H9 (cell line): ENCODE measurements around the gene ADGRD1. TPM values are rescaled to one million over a fixed set of nuclear protein-coding genes. Genes with fewer than 3 reads are reported as not detected.

Experiments
- DNase-seq: peaks from one replicate; pipeline ENCODE4 v3.0.0-alpha.2; 2017
- H2AFZ ChIP-seq: one replicate; pipeline ENCODE4 v1.6.1; 2013; ENCODE audit warnings: mild to moderate bottlenecking, low read length, control low read depth, moderate library complexity
- H2AK5ac ChIP-seq: 2 replicates; pipeline ENCODE4 v1.6.1; 2013; ENCODE audit warnings: low read length, control low read depth, mixed read lengths; ENCODE audit not compliant: insufficient read length
- H2BK120ac ChIP-seq: one replicate; pipeline ENCODE4 v1.6.1; 2013; ENCODE audit warnings: low read depth, mild to moderate bottlenecking, low read length, control low read depth, inconsistent platforms; ENCODE audit not compliant: poor library complexity, severe bottlenecking
- H2BK12ac ChIP-seq: 2 replicates; pipeline ENCODE4 v1.6.1; 2013; ENCODE audit warnings: low read length, control low read depth, mixed read lengths, low read depth; ENCODE audit not compliant: insufficient read length
- H2BK15ac ChIP-seq: 2 replicates; pipeline ENCODE4 v1.6.1; 2013; ENCODE audit warnings: low read depth, low read length, control low read depth
- H2BK20ac ChIP-seq: one replicate; pipeline ENCODE4 v1.6.1; 2013; ENCODE audit warnings: low read depth, mild to moderate bottlenecking, low read length, control low read depth, inconsistent platforms; ENCODE audit not compliant: poor library complexity, severe bottlenecking
- H2BK5ac ChIP-seq: 2 replicates; pipeline ENCODE4 v1.6.1; 2013; ENCODE audit warnings: low read length, control low read depth, mixed read lengths; ENCODE audit not compliant: insufficient read length
- H3K14ac ChIP-seq: 2 replicates; pipeline ENCODE4 v1.6.1; 2013; ENCODE audit warnings: low read length, control low read depth; ENCODE audit not compliant: insufficient read depth
- H3K18ac ChIP-seq: 2 replicates; pipeline ENCODE4 v1.6.1; 2013; ENCODE audit warnings: low read depth, mild to moderate bottlenecking, mixed read lengths, low read length, control low read depth; ENCODE audit not compliant: insufficient read length
- H3K23ac ChIP-seq: 2 replicates; pipeline ENCODE4 v1.6.1; 2013; ENCODE audit warnings: low read length, control low read depth, mixed read lengths, low read depth; ENCODE audit not compliant: insufficient read length
- H3K23me2 ChIP-seq: 2 replicates; pipeline ENCODE4 v1.6.1; 2013; ENCODE audit warnings: low read depth, mild to moderate bottlenecking, mixed read lengths, low read length, control low read depth; ENCODE audit not compliant: insufficient read length, poor library complexity, severe bottlenecking
- H3K27ac ChIP-seq: 2 replicates; pipeline ENCODE4 v1.5.1; 2013; ENCODE audit warnings: low read length, control low read depth, mixed read lengths, low read depth; ENCODE audit not compliant: insufficient read length
- H3K27me3 ChIP-seq: 2 replicates; pipeline ENCODE4 v1.6.1; 2013; ENCODE audit warnings: low read length, control low read depth, inconsistent platforms; ENCODE audit not compliant: insufficient read depth
- H3K4ac ChIP-seq: 2 replicates; pipeline ENCODE4 v1.6.1; 2013; ENCODE audit warnings: low read depth, mild to moderate bottlenecking, control low read depth, inconsistent platforms, low read length, moderate library complexity
- H3K4me1 ChIP-seq: 2 replicates; pipeline ENCODE4 v1.6.1; 2013; ENCODE audit warnings: low read length, control low read depth, inconsistent platforms; ENCODE audit not compliant: insufficient read depth
- H3K4me2 ChIP-seq: 2 replicates; pipeline ENCODE4 v1.6.1; 2013; ENCODE audit warnings: low read length, control low read depth, mixed read lengths; ENCODE audit not compliant: insufficient read length, insufficient read depth
- H3K56ac ChIP-seq: 2 replicates; pipeline ENCODE4 v1.6.1; 2013; ENCODE audit warnings: low read depth, mild to moderate bottlenecking, mixed read lengths, low read length, control low read depth; ENCODE audit not compliant: insufficient read length
- H3K79me1 ChIP-seq: 2 replicates; pipeline ENCODE4 v1.6.1; 2013; ENCODE audit warnings: low read depth, mild to moderate bottlenecking, moderate library complexity, low read length, control low read depth, inconsistent platforms; ENCODE audit not compliant: insufficient read depth, poor library complexity, severe bottlenecking
- H3K79me2 ChIP-seq: 2 replicates; pipeline ENCODE4 v1.6.1; 2013; ENCODE audit warnings: low read length, control low read depth, inconsistent platforms; ENCODE audit not compliant: insufficient read depth
- H3K9ac ChIP-seq: 2 replicates; pipeline ENCODE4 v1.6.1; 2013; ENCODE audit warnings: low read length, control low read depth, mixed read lengths; ENCODE audit not compliant: insufficient read length; ENCODE audit errors: extremely low read depth
- H3K9me3 ChIP-seq: one replicate; pipeline ENCODE4 v1.6.1; 2013; ENCODE audit warnings: low read depth, low read length, inconsistent platforms; ENCODE audit not compliant: control insufficient read depth
- H3T11ph ChIP-seq: one replicate; pipeline ENCODE4 v1.6.1; 2013; ENCODE audit warnings: mild to moderate bottlenecking, low read length, control low read depth, inconsistent platforms
- H4K20me1 ChIP-seq: one replicate; pipeline ENCODE4 v1.6.1; 2013; ENCODE audit not compliant: control insufficient read depth, insufficient read length, insufficient read depth
- H4K5ac ChIP-seq: 2 replicates; pipeline ENCODE4 v1.6.1; 2013; ENCODE audit warnings: low read depth, mild to moderate bottlenecking, mixed read lengths, low read length, control low read depth; ENCODE audit not compliant: insufficient read length
- H4K8ac ChIP-seq: replicated peaks from 2 replicates; pipeline ENCODE4 v1.6.1; 2013; ENCODE audit warnings: low read length, control low read depth, mixed read lengths, low read depth; ENCODE audit not compliant: insufficient read length
- H4K91ac ChIP-seq: 2 replicates; pipeline ENCODE4 v1.6.1; 2013; ENCODE audit warnings: low read depth, mild to moderate bottlenecking, moderate library complexity, mixed read lengths, low read length, control low read depth; ENCODE audit not compliant: insufficient read length
- H3K27ac Mint-ChIP-seq, 3 experiments: 2 replicates in 2 of 3; 3 replicates in 1 of 3; pipeline ENCODE4 v1.8.0; 2020 to 2021; ENCODE audit warnings: mixed read lengths in 3 of 3, mild to moderate bottlenecking in 1 of 3, moderate library complexity in 1 of 3
- H3K27me3 Mint-ChIP-seq: 2 replicates; pipeline ENCODE4 v1.8.0; 2021; ENCODE audit warnings: low read depth, mild to moderate bottlenecking, moderate library complexity, mixed read lengths
- H3K36me3 Mint-ChIP-seq, 3 experiments: 2 replicates in 2 of 3; 3 replicates in 1 of 3; pipeline ENCODE4 v1.8.0; 2020 to 2021; ENCODE audit warnings: low read depth in 3 of 3, mixed read lengths in 3 of 3; ENCODE audit not compliant: insufficient read depth in 1 of 3
- H3K4me1 Mint-ChIP-seq, 2 experiments: 2 replicates each; pipeline ENCODE4 v1.8.0; 2020; ENCODE audit warnings: mixed read lengths in 2 of 2
- H3K4me3 Mint-ChIP-seq, 2 experiments: 2 replicates in 1 of 2; 3 replicates in 1 of 2; pipeline ENCODE4 v1.8.0; 2020 to 2021; ENCODE audit warnings: mild to moderate bottlenecking in 2 of 2, mixed read lengths in 2 of 2, moderate library complexity in 1 of 2
- H3K9me3 Mint-ChIP-seq, 2 experiments: 2 replicates in 1 of 2; 3 replicates in 1 of 2; pipeline ENCODE4 v1.8.0; 2020; ENCODE audit warnings: mild to moderate bottlenecking in 2 of 2, mixed read lengths in 2 of 2, moderate library complexity in 1 of 2
- CTCF ChIP-seq: fragments of 200-600 bp; sonication (generic); conservative IDR thresholded peaks from 3 replicates; pipeline ENCODE4 v1.8.0; 2021; ENCODE audit warnings: antibody characterized with exemption, mild to moderate bottlenecking
- WGBS: extraction: QIAGEN DNeasy Blood & Tissue Kit; methylation state at CpG from one replicate; pipeline ENCODE4 v1.1.7; 2013; ENCODE audit warnings: missing lambda C conversion rate, low lambda C conversion rate, mixed read lengths; ENCODE audit not compliant: insufficient read length; ENCODE audit errors: extremely low coverage; 5-methylcytosine and 5-hydroxymethylcytosine counted together
- total RNA-seq: library from RNA; stranded (reverse); gene quantifications from 2 replicates; pipeline ENCODE4 v1.2.1, GENCODE V29; 2021

Gene ADGRD1
- total RNA-seq, 1 experiment from 2014 or later, result 0.52 TPM

DNA sequence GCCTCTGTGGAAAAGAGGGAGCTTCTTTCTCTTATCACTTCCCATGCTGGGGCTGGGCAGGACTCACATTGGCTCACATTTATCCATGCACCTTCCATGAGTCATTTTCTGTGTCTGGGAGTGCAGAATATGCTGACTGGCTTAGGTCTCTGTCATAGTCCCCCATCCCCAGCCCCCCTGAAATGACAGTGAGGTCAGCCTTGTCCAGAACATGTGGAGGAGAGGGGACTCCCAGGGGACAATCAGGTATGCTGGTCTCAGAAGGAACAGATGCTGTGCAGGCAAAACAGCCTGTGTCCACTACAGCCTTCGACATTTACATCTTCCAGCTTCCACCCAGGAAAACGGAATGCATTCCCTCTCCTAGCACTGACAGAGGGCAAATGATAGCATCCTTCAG, 35.0 kb downstream of the ADGRD1 start:
- Histone ChIP-seq H3K79me1 (no peaks in the 10 kb centered on the region), H3K27ac (no peak overlapping the region), H3K23me2 (no peaks in the 10 kb centered on the region), H3K27me3 (no peaks in the 10 kb centered on the region), H3K14ac (no peak overlapping the region), H3K79me2 (no peaks in the 10 kb centered on the region), H2BK15ac (no peak overlapping the region), H3T11ph (no peak overlapping the region), H3K23ac (no peak overlapping the region), H4K8ac (no peak overlapping the region), H3K9me3 (no peaks in the 10 kb centered on the region), H2BK12ac (no peak overlapping the region), H3K4me1 (no peaks in the 10 kb centered on the region), H2BK120ac (no peak overlapping the region), H4K20me1 (no peaks in the 10 kb centered on the region), H3K4ac (no peak overlapping the region), H2AFZ (no peak overlapping the region), H2BK5ac (no peak overlapping the region), H2BK20ac (no peak overlapping the region), H3K4me2 (no peak overlapping the region), H3K56ac (no peak overlapping the region), H4K5ac (no peak overlapping the region), H2AK5ac (no peak overlapping the region), H4K91ac (no peak overlapping the region), H3K18ac (no peak overlapping the region), H3K9ac (no peak overlapping the region)
- H3K4me1 Mint-ChIP-seq, result 0 out of 4 replicates have a peak, but pooled peaks cover 0 to 6% of the 10 kb centered on the region in 2 experiments
- WGBS, result no CpG with 5 or more reads among the region's 2 CpGs
- peaks cover 4% of the 10 kb centered on the region for H3K27me3 Mint-ChIP-seq
- H3K36me3 Mint-ChIP-seq, result no peaks in the 10 kb centered on the region; a peak in 1 of 7 replicates
- TF ChIP-seq CTCF, result no peak
- H3K27ac Mint-ChIP-seq, result no peak overlapping the region
- H3K9me3 Mint-ChIP-seq, result no peaks in the 10 kb centered on the region
- no peak overlapping the region for H3K4me3 Mint-ChIP-seq
- no peak for DNase-seq
